Measurements from ENCODE around the gene MZB1.
A peak's percentile ranks its signal among the peaks of the same experiment; 100 is the strongest.

MZB1 gene

GRCh38 chr5:139402561-139403158, 12.9 kb upstream of the MZB1 start:
- no peak for TF ChIP-seq CTCF (IDR thresholded peaks at IDR 0.05; ENCODE audit: unreplicated experiment in 3 of 3)
- Mint-ChIP-seq H3K27me3 (ENCODE audit: low read depth) (no peaks in the 10 kb centered on the region), H3K27ac (peak overlapping the region; percentile 98 to 100 (median 99)), H3K4me3 (peak overlapping the region; percentile 90 to 96 (median 90)), H3K9me3 (no peaks in the 10 kb centered on the region), H3K4me1 (peaks cover 26% of the 10 kb centered on the region), H3K36me3 (ENCODE audit: low read depth) (peaks cover 10% of the 10 kb centered on the region)

GRCh38 chr5:139401546-139401945, 11.8 kb upstream of the MZB1 start:
- Mint-ChIP-seq H3K4me3 (peak overlapping the region in 2 of 3 experiments; percentile 50 to 54), H3K36me3 (ENCODE audit: low read depth) (peaks cover 10% of the 10 kb centered on the region), H3K9me3 (no peaks in the 10 kb centered on the region), H3K27me3 (ENCODE audit: low read depth) (no peaks in the 10 kb centered on the region), H3K4me1 (peaks cover 31% of the 10 kb centered on the region), H3K27ac (peak overlapping the region in 1 of 3 experiments; percentile 57)
- no peak for TF ChIP-seq CTCF (IDR thresholded peaks at IDR 0.05; ENCODE audit: unreplicated experiment in 3 of 3)

- H3K9me3 Mint-ChIP-seq: no peaks in the 10 kb centered on the region
- no peak for TF ChIP-seq CTCF (IDR thresholded peaks at IDR 0.05; ENCODE audit: unreplicated experiment in 3 of 3)
These were observed 9.9 kb upstream of the MZB1 start for GRCh38 chr5:139399501-139400121.

GRCh38 chr5:139397921-139398320, 8.2 kb upstream of the MZB1 start:
- peaks cover 24% of the 10 kb centered on the region for H3K27me3 Mint-ChIP-seq (ENCODE audit: low read depth)
- H3K9me3 Mint-ChIP-seq: no peaks in the 10 kb centered on the region
- TF ChIP-seq CTCF (IDR thresholded peaks at IDR 0.05; ENCODE audit: unreplicated experiment in 3 of 3): no peak
- H3K4me1 Mint-ChIP-seq: peaks cover 20% of the 10 kb centered on the region
- peaks cover 10% of the 10 kb centered on the region for H3K36me3 Mint-ChIP-seq (ENCODE audit: low read depth)
- H3K27ac Mint-ChIP-seq: no peak overlapping the region
- peak overlapping the region in 1 of 3 experiments; percentile 69 for H3K4me3 Mint-ChIP-seq

More at GRCh38 chr5:139399501-139400121, 9.9 kb upstream of the MZB1 start:
- H3K4me1 Mint-ChIP-seq: peaks cover 37% of the 10 kb centered on the region
- H3K27ac Mint-ChIP-seq: no peak overlapping the region
- peaks cover 10% of the 10 kb centered on the region for H3K36me3 Mint-ChIP-seq (ENCODE audit: low read depth)
- no peak overlapping the region for H3K4me3 Mint-ChIP-seq
- peaks cover 15% of the 10 kb centered on the region for H3K27me3 Mint-ChIP-seq (ENCODE audit: low read depth)

- Mint-ChIP-seq H3K27ac (no peak overlapping the region), H3K4me3 (peak overlapping the region in 2 of 3 experiments; percentile 21 to 64), H3K36me3 (ENCODE audit: low read depth) (peaks cover 10% of the 10 kb centered on the region), H3K9me3 (no peaks in the 10 kb centered on the region), H3K27me3 (ENCODE audit: low read depth) (peaks cover 30% of the 10 kb centered on the region), H3K4me1 (peaks cover 20% of the 10 kb centered on the region)
- TF ChIP-seq CTCF (IDR thresholded peaks at IDR 0.05; ENCODE audit: unreplicated experiment in 3 of 3): no peak
These were observed 7.0 kb upstream of the MZB1 start for GRCh38 chr5:139396691-139397090.
